BLaER1 treated with 17β-estradiol and CSF1 and Interleukin-3, amounts not matched to agents 10 nM and 100 nM (cell line): Measurements from ENCODE around the gene ACTL8.

Experiments
- H3K27ac ChIP-seq, 11 experiments: shearing (Covaris generic); formaldehyde crosslinking; 2 replicates each; pipeline ENCODE4 v1.8.1; 2022
- H3K27me3 ChIP-seq, 11 experiments: shearing (Covaris generic); formaldehyde crosslinking; 2 replicates each; pipeline ENCODE4 v1.8.1; 2022
- H3K36me3 ChIP-seq, 11 experiments: shearing (Covaris generic); formaldehyde crosslinking; 2 replicates each; pipeline ENCODE4 v1.8.1; 2022
- H3K4me1 ChIP-seq, 10 experiments: shearing (Covaris generic); formaldehyde crosslinking; 2 replicates each; pipeline ENCODE4 v1.8.1; 2022
- H3K4me2 ChIP-seq, 11 experiments: shearing (Covaris generic); formaldehyde crosslinking; 2 replicates each; pipeline ENCODE4 v1.8.1; 2022
- H3K4me3 ChIP-seq, 10 experiments: shearing (Covaris generic); formaldehyde crosslinking; 2 replicates each; pipeline ENCODE4 v1.8.1; 2022
- H3K9ac ChIP-seq, 11 experiments: shearing (Covaris generic); formaldehyde crosslinking; 2 replicates each; pipeline ENCODE4 v1.8.1; 2022
- H3K9me3 ChIP-seq, 11 experiments: shearing (Covaris generic); formaldehyde crosslinking; replicated peaks in 1 of 11; 2 replicates each; pipeline ENCODE4 v1.8.1; 2022
- H4K20me1 ChIP-seq, 11 experiments: shearing (Covaris generic); formaldehyde crosslinking; 2 replicates each; pipeline ENCODE4 v1.8.1; 2022
- Cebpa-rat ChIP-seq, 11 experiments: shearing (Covaris generic); IDR thresholded peaks; 2 replicates each; pipeline ENCODE4 v1.8.1; 2022

Gene ACTL8

DNA sequence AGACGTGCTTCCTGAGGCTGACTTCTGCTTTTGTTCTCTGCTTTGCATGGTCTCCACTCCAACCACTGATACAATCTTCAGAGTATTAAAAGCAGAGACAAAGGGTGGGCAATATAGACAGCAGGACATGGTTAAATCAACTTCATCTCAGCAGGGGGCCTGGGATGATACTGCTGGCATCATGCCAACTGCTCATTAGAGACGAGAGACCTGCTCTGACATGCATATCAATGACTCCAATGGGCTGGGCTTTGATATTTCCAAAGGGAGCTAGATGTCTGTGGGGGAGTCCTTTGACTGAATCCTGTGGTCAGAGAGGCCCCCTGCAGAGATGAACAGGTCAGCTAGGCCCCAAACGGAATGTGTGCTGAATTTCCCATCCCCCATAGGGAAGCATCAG, 106.6 kb downstream of the ACTL8 start:
- peak overlapping the region; percentile 52 to 78 (median 67); a peak in 21 of 22 replicates for H3K4me2 ChIP-seq
- no peak overlapping the region for H3K9ac ChIP-seq
- H4K20me1 ChIP-seq = no peaks in the 10 kb centered on the region; a peak in 1 of 22 replicates

DNA sequence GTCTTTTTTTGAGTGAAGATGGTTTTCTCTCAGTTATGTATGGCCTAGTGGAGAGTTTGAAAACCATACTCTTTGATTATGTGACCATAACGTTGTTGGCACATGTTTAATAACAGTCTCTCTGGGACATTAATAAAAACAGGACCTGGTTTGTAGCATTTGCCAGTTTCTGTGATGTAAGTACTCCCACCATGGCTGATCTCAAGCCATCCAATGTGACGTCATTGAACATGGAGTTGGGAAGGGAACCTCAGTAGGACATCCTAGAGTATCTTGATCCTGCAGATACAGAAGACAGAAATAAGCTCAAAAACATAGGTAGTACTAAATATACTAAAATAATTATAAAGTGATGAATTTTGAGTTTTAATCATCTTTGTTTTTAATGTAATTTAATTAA, 107.0 kb downstream of the ACTL8 start:
- no peak for TF ChIP-seq Cebpa-rat (IDR thresholded peaks at IDR 0.05)
- H3K4me2 ChIP-seq = peak overlapping the region; percentile 52 to 78 (median 67); a peak in 21 of 22 replicates
- H4K20me1 ChIP-seq = no peaks in the 10 kb centered on the region; a peak in 1 of 22 replicates
- no peak overlapping the region for H3K4me3 ChIP-seq
- no peaks in the 10 kb centered on the region for H3K27me3 ChIP-seq
- H3K4me1 ChIP-seq = peaks cover 21 to 34% (median 24%) of the 10 kb centered on the region in 10 experiments
- H3K36me3 ChIP-seq = no peaks in the 10 kb centered on the region
- no peak overlapping the region for H3K27ac ChIP-seq
- no peak overlapping the region for H3K9ac ChIP-seq
- peaks cover 0 to 1% (median 0%) of the 10 kb centered on the region in 11 experiments; a peak in 3 of 22 replicates for H3K9me3 ChIP-seq

More for the DNA sequence above, 106.6 kb downstream of the ACTL8 start:
- no peak for TF ChIP-seq Cebpa-rat (IDR thresholded peaks at IDR 0.05)
- Histone ChIP-seq H3K27ac (no peak overlapping the region), H3K27me3 (no peaks in the 10 kb centered on the region), H3K4me3 (no peak overlapping the region), H3K36me3 (no peaks in the 10 kb centered on the region), H3K9me3 (no peaks in the 10 kb centered on the region), H3K4me1 (peaks cover 20 to 29% (median 23%) of the 10 kb centered on the region in 10 experiments)

DNA sequence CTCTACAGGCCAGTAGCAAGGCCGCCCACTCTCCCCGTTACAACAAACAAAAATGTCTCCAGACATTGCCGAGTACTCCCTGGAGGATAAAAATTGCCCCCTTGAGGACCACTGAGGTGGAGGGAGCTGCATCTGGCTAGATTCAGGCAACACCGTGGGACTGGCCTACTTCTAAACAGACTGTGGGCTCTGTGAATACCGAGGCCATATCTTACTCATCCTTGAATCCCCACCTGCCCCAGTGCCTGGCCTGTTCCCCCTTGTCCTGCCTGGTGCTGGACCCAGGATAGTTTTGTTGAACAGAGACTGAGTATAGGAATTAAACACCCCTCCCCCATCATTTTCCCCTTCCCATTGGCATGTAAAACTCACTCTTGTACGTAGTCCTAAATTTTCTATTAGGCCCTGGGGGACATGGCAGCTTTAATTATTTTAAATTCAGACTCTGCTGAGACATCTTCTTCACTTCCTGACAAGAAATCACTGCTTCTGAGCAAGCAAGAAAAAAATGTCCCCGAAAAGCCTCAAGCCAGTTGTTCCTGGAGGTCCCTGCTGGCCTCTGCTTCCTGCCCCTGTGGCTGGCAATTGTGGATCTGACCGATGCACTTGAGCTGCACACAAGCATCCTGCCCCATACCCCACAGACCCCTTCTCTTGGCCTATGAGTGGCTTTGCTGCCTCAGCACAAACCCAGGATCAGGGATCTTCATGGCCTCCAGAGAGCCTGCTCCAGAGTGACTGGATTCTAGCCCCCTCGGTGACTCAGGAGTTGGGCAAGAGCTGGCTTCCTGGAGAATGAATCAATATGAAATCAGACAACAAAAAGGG, 111.0 kb downstream of the ACTL8 start:
- Histone ChIP-seq H3K4me3 (no peak overlapping the region), H3K4me1 (peaks cover 21 to 36% (median 25%) of the 10 kb centered on the region in 10 experiments), H3K36me3 (no peaks in the 10 kb centered on the region), H3K27me3 (no peaks in the 10 kb centered on the region), H3K9ac (peak overlapping the region in 6 of 11 experiments; percentile 5 to 37 (median 20); a peak in 4 of 22 replicates), H4K20me1 (no peaks in the 10 kb centered on the region), H3K9me3 (peaks cover 0 to 12% (median 4%) of the 10 kb centered on the region in 11 experiments; a peak in 6 of 22 replicates), H3K4me2 (peak overlapping the region; percentile 7 to 85 (median 51); a peak in 19 of 22 replicates), H3K27ac (peak overlapping the region in 4 of 11 experiments; percentile 43 to 65 (median 56); a peak in 8 of 22 replicates)
- TF ChIP-seq Cebpa-rat (IDR thresholded peaks at IDR 0.05) = peak in 3 of 11 experiments; percentile 8 to 68 (median 64); a peak in 2 of 22 replicates

DNA sequence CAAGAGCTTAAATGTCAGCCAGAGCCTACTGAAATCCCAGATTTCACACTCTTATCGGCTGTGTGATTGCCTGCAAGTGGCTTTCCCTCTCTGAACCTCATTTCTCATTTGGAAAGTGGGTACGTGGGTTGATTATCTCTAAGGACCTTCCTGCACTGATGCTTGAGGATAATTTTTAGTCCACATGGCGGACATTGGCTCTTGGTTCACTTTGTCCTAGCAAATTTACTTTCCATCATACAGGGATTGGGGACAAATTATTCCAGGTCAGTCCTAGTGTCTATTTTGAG, 111.6 kb downstream of the ACTL8 start:
- H3K4me2 ChIP-seq = peak overlapping the region in 10 of 11 experiments; percentile 27 to 85 (median 60); a peak in 17 of 22 replicates
- H3K27ac ChIP-seq = peak overlapping the region in 3 of 11 experiments; percentile 19 to 65 (median 43); a peak in 3 of 22 replicates
- TF ChIP-seq Cebpa-rat (IDR thresholded peaks at IDR 0.05) = no peak
- H3K9me3 ChIP-seq = peaks cover 0 to 12% (median 4%) of the 10 kb centered on the region in 11 experiments; a peak in 6 of 22 replicates
- H3K36me3 ChIP-seq = no peaks in the 10 kb centered on the region
- H3K4me3 ChIP-seq = no peak overlapping the region
- H4K20me1 ChIP-seq = no peaks in the 10 kb centered on the region
- peak overlapping the region in 2 of 11 experiments; percentile 24 to 37; a peak in 2 of 22 replicates for H3K9ac ChIP-seq
- no peaks in the 10 kb centered on the region for H3K27me3 ChIP-seq
- H3K4me1 ChIP-seq = peaks cover 15 to 33% (median 20%) of the 10 kb centered on the region in 10 experiments

DNA sequence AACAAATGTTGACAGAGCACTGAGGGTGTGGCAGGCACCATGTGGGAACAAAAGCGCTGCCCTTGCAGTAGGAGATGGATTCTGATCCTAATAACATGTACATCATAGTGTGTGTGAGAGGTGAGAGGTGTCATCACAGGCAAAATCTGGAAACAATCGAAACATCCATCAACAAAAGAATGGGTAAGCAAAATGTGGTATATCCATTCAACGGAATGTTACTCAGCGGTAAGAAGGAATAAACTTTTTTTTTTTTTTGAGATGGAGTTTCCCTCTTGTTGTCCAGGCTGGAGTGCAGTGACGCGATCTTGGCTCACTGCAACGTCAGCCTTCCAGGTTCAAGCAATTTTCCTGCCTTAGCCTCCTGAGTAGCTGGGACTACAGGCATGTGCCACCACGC, 112.3 kb downstream of the ACTL8 start:
- Histone ChIP-seq H3K36me3 (no peaks in the 10 kb centered on the region), H3K9me3 (peaks cover 0 to 12% (median 4%) of the 10 kb centered on the region in 11 experiments; a peak in 6 of 22 replicates), H4K20me1 (no peaks in the 10 kb centered on the region), H3K4me2 (peak overlapping the region in 2 of 11 experiments; percentile 73 to 85; a peak in 4 of 22 replicates), H3K4me3 (no peak overlapping the region), H3K4me1 (peaks cover 9 to 27% (median 14%) of the 10 kb centered on the region in 10 experiments; a peak in 19 of 20 replicates), H3K27ac (0 out of 22 replicates have a peak overlapping the region, but pooled peaks of 1 of the 11 experiments have one; percentile 19), H3K9ac (no peak overlapping the region), H3K27me3 (no peaks in the 10 kb centered on the region)
- TF ChIP-seq Cebpa-rat (IDR thresholded peaks at IDR 0.05) = no peak

DNA sequence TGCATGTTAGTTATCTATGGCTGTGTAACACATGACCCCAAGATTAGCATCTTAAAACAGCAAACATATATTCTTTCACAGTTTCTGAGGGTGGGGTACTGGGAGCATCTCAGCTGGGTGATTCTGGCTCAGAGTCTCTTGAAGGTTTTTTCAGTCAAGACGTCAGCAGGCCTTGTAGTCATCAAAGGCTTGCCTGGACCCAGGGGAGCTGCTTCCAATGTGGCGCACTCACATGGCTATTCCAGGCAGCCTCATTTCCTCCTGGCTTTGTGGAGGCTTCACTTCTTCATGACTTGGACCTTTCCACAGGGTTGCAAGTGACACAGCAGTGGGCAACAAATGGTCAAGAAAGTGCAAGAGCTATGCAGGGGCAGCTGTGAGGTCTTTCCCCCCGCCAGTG, 114.7 kb downstream of the ACTL8 start:
- H3K4me2 ChIP-seq = no peak overlapping the region
- H3K9ac ChIP-seq = no peak overlapping the region
- TF ChIP-seq Cebpa-rat (IDR thresholded peaks at IDR 0.05) = no peak

DNA sequence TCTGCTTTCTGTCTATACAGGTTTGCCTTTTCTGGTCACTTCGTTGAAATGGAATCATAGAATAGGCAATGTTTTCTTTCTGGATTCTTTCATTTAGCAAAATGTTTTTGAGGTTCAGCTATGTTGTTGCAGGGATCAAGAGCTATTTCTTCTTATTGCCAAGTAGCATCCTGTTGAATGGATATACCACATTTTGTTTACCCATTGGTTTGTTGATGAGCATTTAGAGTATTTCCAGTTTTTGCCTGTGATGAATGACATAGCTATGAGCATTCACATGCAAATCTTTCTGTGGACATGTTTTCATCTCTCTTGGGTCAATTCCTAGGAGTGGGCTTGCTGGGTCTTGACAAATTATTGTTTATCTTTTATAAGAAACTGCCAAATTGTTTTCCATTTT, 115.5 kb downstream of the ACTL8 start:
- Histone ChIP-seq H3K27me3 (no peaks in the 10 kb centered on the region), H3K4me3 (no peak overlapping the region), H4K20me1 (no peaks in the 10 kb centered on the region), H3K9ac (no peak overlapping the region), H3K36me3 (no peaks in the 10 kb centered on the region), H3K27ac (no peak overlapping the region), H3K4me1 (peaks cover 7 to 23% (median 12%) of the 10 kb centered on the region in 10 experiments; a peak in 18 of 20 replicates), H3K4me2 (no peak overlapping the region), H3K9me3 (peaks cover 0 to 12% (median 4%) of the 10 kb centered on the region in 11 experiments; a peak in 6 of 22 replicates)
- TF ChIP-seq Cebpa-rat (IDR thresholded peaks at IDR 0.05) = no peak

More for the DNA sequence above, 114.7 kb downstream of the ACTL8 start:
- H3K27me3 ChIP-seq = no peaks in the 10 kb centered on the region
- H3K9me3 ChIP-seq = peaks cover 0 to 12% (median 4%) of the 10 kb centered on the region in 11 experiments; a peak in 6 of 22 replicates
- H4K20me1 ChIP-seq = no peaks in the 10 kb centered on the region
- no peak overlapping the region for H3K4me3 ChIP-seq
- H3K4me1 ChIP-seq = peaks cover 8 to 26% (median 14%) of the 10 kb centered on the region in 10 experiments; a peak in 18 of 20 replicates
- H3K36me3 ChIP-seq = no peaks in the 10 kb centered on the region
- no peak overlapping the region for H3K27ac ChIP-seq

DNA sequence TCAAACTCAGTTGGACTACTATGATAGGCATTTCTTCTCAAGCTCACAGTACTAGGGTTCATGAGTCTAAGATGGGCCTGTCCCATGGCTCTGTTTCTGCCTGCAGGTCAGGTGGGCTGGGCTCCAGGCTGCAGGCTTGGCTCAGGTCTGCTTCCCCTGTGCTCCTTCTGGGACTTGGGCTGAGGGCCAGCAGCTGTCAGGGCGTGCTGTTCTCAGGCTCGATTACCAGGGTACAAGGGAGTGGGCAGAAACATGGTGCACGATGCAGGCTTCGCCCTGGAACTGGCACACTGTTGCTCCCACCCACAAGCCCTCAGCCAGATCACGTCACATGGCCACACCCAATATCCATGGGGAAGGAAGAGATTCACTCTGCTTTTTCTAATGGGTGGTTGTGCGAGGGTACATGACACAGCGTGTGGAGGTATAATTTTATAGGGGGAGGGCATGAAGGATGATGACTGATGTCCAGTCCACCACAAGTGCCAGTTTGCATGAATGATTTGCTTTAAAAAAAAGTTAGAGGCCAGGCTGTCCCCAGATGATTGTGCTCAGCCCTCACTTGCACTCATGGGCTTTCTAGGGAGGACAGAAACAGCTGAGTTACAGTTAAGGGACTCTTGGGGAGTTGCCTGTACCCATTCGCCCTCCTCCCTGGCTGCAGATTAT, 118.0 kb downstream of the ACTL8 start:
- H3K4me1 ChIP-seq = peaks cover 0 to 6% (median 0%) of the 10 kb centered on the region in 10 experiments; a peak in 2 of 20 replicates

DNA sequence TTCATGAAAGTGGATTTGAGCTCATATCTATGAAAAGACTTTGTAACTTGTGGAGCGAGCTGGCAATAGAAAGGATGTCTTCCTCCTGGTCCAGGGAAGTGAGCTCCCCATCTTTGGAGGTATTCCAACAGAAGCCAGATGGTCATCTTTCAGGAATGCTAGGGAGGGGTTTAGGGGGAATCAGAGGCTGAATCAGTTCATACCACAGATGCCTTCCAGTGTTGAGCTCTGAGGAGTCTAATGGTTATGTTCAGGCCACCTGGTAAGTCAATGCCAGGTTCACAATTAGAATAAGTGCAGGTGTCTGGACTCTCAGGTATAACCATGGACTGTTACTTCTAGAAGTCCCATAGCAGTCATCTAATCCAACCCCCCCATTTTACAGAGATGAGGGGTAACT, 119.1 kb downstream of the ACTL8 start:
- H3K36me3 ChIP-seq = no peaks in the 10 kb centered on the region
- peaks cover 0 to 6% (median 0%) of the 10 kb centered on the region in 10 experiments; a peak in 2 of 20 replicates for H3K4me1 ChIP-seq
- H3K4me3 ChIP-seq = no peak overlapping the region
- no peaks in the 10 kb centered on the region for H4K20me1 ChIP-seq
- H3K27me3 ChIP-seq = no peaks in the 10 kb centered on the region
- peaks cover 0 to 8% (median 0%) of the 10 kb centered on the region in 11 experiments; a peak in 1 of 22 replicates for H3K9me3 ChIP-seq
- H3K27ac ChIP-seq = no peak overlapping the region
- no peak for TF ChIP-seq Cebpa-rat (IDR thresholded peaks at IDR 0.05)
- no peak overlapping the region for H3K4me2 ChIP-seq
- H3K9ac ChIP-seq = no peak overlapping the region

More for the DNA sequence above, 118.0 kb downstream of the ACTL8 start:
- H3K36me3 ChIP-seq = no peaks in the 10 kb centered on the region
- no peak overlapping the region for H3K4me3 ChIP-seq
- no peaks in the 10 kb centered on the region for H4K20me1 ChIP-seq
- H3K9ac ChIP-seq = no peak overlapping the region
- no peak overlapping the region for H3K27ac ChIP-seq
- H3K4me2 ChIP-seq = no peak overlapping the region
- peaks cover 0 to 8% (median 0%) of the 10 kb centered on the region in 11 experiments; a peak in 2 of 22 replicates for H3K9me3 ChIP-seq
- no peak for TF ChIP-seq Cebpa-rat (IDR thresholded peaks at IDR 0.05)
- no peaks in the 10 kb centered on the region for H3K27me3 ChIP-seq
